Lung (tissue), 12 donors: ENCODE results near the gene DCD. TPM values are rescaled to one million over a fixed set of nuclear protein-coding genes. Genes with fewer than 3 reads are reported as not detected.

ENCODE experiments used
- ATAC-seq: fragments of 200-7000 bp; cut with Tn5 transposase; one replicate; pipeline ENCODE4 v1.9.1; 2020; ENCODE audit warnings: moderate number of reproducible peaks; ENCODE audit not compliant: insufficient read depth, low FRiP score
- DNase-seq, 3 donors: peaks; one replicate each; pipeline ENCODE4 v3.0.0-alpha.2; 2013 to 2017
- H3K27ac ChIP-seq, 2 donors: one replicate each; pipeline ENCODE4 v1.5.1; 2013; ENCODE audit warnings: mild to moderate bottlenecking in 2 of 2, moderate library complexity in 2 of 2, control low read depth in 1 of 2, inconsistent platforms in 1 of 2, low read depth in 1 of 2, low read length in 1 of 2
- H3K27me3 ChIP-seq, 3 donors: one replicate each; pipeline ENCODE4 v1.5.1; 2013; ENCODE audit warnings: low read length in 2 of 3; ENCODE audit not compliant: control insufficient read depth in 3 of 3, insufficient read depth in 3 of 3
- H3K36me3 ChIP-seq, 4 donors: one replicate each; pipeline ENCODE4 v1.5.1; 2013; ENCODE audit warnings: low read length in 4 of 4, mild to moderate bottlenecking in 1 of 4, moderate library complexity in 1 of 4; ENCODE audit not compliant: control insufficient read depth in 4 of 4, insufficient read depth in 4 of 4
- H3K4me1 ChIP-seq, 5 donors: one replicate each; pipeline ENCODE4 v1.5.1; 2013; ENCODE audit warnings: low read length in 5 of 5, mild to moderate bottlenecking in 2 of 5, moderate library complexity in 1 of 5; ENCODE audit not compliant: control insufficient read depth in 5 of 5, insufficient read depth in 5 of 5
- H3K4me3 ChIP-seq: one replicate; pipeline ENCODE4 v1.5.1; 2013; ENCODE audit warnings: mild to moderate bottlenecking, control low read depth, moderate library complexity
- H3K9ac ChIP-seq, 2 donors: one replicate each; pipeline ENCODE4 v1.5.1; 2013; ENCODE audit warnings: low read length in 2 of 2, control low read depth in 1 of 2; ENCODE audit not compliant: insufficient read depth in 1 of 2
- H3K9me3 ChIP-seq, 4 donors: one replicate each; pipeline ENCODE4 v1.5.1; 2013; ENCODE audit warnings: low read length in 3 of 4, mild to moderate bottlenecking in 1 of 4, moderate library complexity in 1 of 4; ENCODE audit not compliant: control insufficient read depth in 4 of 4, insufficient read depth in 3 of 4
- WGBS, 2 donors: extraction: QIAGEN DNeasy Blood & Tissue Kit; methylation state at CpG; one replicate each; pipeline ENCODE4 v1.1.7; 2013; 5-methylcytosine and 5-hydroxymethylcytosine counted together
- polyA plus RNA-seq, 2 donors: library from polyadenylated mRNA; stranded (reverse); fragments of 200-250 nt; gene quantifications; one replicate each; pipeline ENCODE4 v1.2.1, GENCODE V29; 2013
- total RNA-seq, 2 donors: library from RNA; depleted of rRNA in 1 of 2; stranded (reverse); fragments of >200 nt in 1 of 2; gene quantifications; one replicate each; pipeline ENCODE4 v1.2.1, GENCODE V29; 2014 to 2021
- TF ChIP-seq, protein P1 (sequence below): IDR thresholded peaks from 2 replicates; pipeline ENCODE4 v1.5.1; 2012; ENCODE audit warnings: mild to moderate bottlenecking; ENCODE audit errors: control extremely low read depth, extremely low read depth
- donor health status: control.
- donor health status: control.
- donor health status: Bipolar disorder and iron deficiency.
- donor health status: healthy.
- donor health status: DM: yes; HTN: yes; CAD: no.

The DCD gene
- total and polyA plus RNA-seq, 4 donors, result not detected

DNA sequence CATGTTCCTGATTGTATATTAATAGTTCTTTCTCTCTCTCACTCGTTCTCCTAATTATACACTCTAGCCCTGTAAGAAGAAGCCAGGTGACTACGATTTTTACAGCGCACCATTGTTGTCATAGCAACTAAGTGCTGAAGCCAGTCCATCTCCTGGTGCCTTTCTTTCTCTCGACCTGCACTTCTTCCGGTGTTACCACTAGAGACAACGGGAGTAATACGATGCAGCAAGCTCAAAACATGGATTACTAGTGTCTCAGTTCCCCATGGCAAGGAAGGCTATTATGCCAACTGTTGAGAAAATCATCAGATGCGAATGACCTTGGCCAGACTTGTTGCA is 40.8 kb upstream of the DCD start:
- no peak for DNase-seq

DNA sequence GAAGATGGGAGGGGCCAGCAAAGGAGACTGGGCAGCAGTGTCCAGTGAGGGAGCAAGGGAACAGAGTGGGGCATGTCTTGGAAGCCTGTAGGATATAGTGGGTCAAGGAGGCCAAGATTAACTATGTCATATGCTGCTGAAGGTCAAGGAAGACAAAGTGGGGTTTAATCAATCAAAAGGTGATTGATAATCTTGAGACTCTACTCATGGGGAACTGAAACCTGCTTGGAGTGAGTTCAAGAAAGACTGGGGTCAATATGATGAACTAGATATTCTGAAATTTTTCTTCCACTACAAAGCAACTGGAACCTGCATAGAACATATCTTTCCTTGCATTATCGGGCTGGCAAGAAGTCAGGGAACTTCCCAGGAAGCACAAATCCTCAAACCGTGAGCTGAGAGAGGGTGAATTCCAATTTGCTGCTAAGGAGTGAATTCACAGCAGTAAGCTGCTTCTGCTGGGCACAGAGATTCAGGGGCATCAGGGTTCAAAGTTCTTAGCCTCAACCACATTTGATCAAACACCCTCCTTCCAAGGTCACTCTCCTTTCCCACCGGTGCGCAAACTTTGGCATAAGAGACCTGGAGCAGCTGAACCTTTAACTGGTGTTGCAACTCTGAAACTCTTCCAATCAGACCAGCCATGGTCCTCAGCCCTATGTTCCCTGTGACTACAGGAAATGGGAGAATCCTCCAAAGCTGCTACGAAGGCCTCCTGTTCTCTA is 40.3 kb upstream of the DCD start:
- ATAC-seq (no peak), DNase-seq (no peak)
- WGBS, 2 donors, result 81 to 85% methylated on average over 5 of the region's 5 CpGs

More for the DNA sequence above, 40.8 kb upstream of the DCD start:
- no peak overlapping the region for H3K27ac ChIP-seq
- no peak for ATAC-seq
- H3K36me3 ChIP-seq, result no peaks in the 10 kb centered on the region
- H3K9me3 ChIP-seq, result peaks cover 0 to 4% (median 1%) of the 10 kb centered on the region in 4 donors
- H3K4me3 ChIP-seq, result no peak overlapping the region
- no peak overlapping the region for H3K9ac ChIP-seq
- 77 to 81% methylated on average over 8 of the region's 8 CpGs for WGBS, 2 donors
- TF ChIP-seq, protein P1, sequence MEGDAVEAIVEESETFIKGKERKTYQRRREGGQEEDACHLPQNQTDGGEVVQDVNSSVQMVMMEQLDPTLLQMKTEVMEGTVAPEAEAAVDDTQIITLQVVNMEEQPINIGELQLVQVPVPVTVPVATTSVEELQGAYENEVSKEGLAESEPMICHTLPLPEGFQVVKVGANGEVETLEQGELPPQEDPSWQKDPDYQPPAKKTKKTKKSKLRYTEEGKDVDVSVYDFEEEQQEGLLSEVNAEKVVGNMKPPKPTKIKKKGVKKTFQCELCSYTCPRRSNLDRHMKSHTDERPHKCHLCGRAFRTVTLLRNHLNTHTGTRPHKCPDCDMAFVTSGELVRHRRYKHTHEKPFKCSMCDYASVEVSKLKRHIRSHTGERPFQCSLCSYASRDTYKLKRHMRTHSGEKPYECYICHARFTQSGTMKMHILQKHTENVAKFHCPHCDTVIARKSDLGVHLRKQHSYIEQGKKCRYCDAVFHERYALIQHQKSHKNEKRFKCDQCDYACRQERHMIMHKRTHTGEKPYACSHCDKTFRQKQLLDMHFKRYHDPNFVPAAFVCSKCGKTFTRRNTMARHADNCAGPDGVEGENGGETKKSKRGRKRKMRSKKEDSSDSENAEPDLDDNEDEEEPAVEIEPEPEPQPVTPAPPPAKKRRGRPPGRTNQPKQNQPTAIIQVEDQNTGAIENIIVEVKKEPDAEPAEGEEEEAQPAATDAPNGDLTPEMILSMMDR, result no peak
- peaks cover 0 to 5% (median 0%) of the 10 kb centered on the region in 5 donors for H3K4me1 ChIP-seq
- no peaks in the 10 kb centered on the region for H3K27me3 ChIP-seq

DNA sequence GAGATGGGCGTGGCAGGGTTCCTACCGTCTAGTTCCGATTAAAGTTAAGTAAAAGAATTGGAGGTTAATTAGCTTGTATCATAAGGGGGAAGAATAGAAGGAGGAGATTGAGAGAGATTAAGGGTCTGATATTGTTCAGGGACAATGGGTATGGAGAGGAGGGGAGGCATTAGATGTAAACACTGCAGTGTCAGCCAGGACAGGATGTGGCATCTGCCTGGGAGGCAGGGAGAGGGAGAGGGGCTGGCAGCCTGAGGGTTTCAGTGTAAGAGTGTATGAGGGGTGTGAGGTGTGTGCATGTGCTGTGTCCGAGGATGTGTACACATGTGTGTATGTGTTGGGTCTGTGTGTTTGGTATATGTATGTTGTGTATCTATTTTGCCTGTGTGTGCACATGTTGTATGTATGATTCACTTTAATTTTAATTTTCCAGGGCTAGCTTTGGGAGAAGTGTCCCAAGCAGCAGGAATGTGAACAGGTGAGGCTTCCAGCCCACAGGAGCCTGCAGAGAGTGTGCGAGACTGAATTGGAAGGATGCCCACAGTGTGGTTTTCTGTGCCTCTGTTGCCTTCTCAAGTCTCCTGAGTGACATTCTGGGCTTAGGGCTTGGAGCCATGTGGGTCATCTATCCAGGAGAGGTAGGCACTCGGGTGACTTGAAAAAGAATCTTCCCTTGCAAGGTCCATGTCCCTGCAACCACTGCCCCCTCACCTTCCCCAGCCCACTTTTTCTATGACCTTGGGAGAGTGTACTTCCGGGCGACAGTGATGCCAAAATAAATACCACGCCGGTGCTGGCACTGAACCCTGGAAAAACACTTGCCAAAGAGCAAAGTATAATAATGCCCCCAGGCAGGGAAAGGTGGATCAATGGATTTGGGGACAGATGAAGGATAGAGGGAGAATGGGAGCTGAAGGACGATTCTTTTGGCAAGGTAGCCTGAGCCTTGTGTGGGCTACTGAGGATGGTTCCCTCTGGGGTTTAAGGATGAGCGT is 36.8 kb upstream of the DCD start:
- WGBS, 2 donors, result 56 to 72% methylated on average over 12 of the region's 12 CpGs
- ATAC-seq (no peak), DNase-seq (no peak)
- Histone ChIP-seq H3K36me3 (no peaks in the 10 kb centered on the region), H3K27ac (no peak overlapping the region), H3K27me3 (peaks cover 0 to 2% (median 0%) of the 10 kb centered on the region in 3 donors), H3K4me3 (no peak overlapping the region), H3K4me1 (peaks cover 0 to 5% (median 0%) of the 10 kb centered on the region in 5 donors), H3K9me3 (peaks cover 0 to 4% (median 1%) of the 10 kb centered on the region in 4 donors), H3K9ac (no peak overlapping the region)
- TF ChIP-seq, protein P1, result no peak

More for the DNA sequence above, 40.3 kb upstream of the DCD start:
- TF ChIP-seq, protein P1, result no peak
- H3K36me3 ChIP-seq, result no peaks in the 10 kb centered on the region
- H3K9ac ChIP-seq, result no peak overlapping the region
- H3K27me3 ChIP-seq, result peaks cover 0 to 2% (median 0%) of the 10 kb centered on the region in 3 donors
- no peak overlapping the region for H3K4me3 ChIP-seq
- H3K27ac ChIP-seq, result no peak overlapping the region
- peaks cover 0 to 4% (median 1%) of the 10 kb centered on the region in 4 donors for H3K9me3 ChIP-seq
- H3K4me1 ChIP-seq, result peaks cover 0 to 5% (median 0%) of the 10 kb centered on the region in 5 donors
